ENCODE results near the gene LAMTOR4. TPM values are rescaled to one million over a fixed set of nuclear protein-coding genes. Genes with fewer than 3 reads are reported as not detected.
"Not testable (repeated sequence)": the region's sequence is repeated elsewhere in the genome, so short reads cannot be mapped to it uniquely, and the experiment has no call there.

LAMTOR4 gene
- total RNA-seq, 1 experiment from 2014 or later = 224 TPM

DNA sequence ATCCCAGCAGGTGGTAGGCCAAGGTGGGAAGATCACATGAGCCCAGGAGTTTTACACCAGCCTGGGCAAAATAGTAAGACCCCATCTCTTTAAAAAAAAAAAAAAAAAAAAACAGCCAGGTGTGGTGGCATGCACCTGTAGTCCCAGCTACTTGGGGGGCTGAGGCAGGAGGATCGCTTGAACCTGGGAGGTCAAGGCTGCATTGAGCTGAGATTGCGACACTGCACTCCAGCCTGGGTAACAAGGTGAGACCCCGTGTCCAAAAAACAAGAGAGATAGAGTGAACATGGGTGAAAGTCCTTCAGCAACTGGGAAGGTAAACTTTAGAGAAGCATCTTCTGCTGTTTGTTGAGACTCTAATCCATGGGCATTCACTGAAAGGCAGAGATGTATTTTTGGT, 6.3 kb upstream of the LAMTOR4 start:
- BruUV-seq (replicated peaks) = no TSS peak
- H3K4me3 ChIP-seq (ENCODE audit: low read depth in 2 of 2, low read length in 2 of 2) = no peak overlapping the region
- H3K9me3 ChIP-seq (ENCODE audit: control insufficient read depth, insufficient read depth, low read depth, low read length) = no peaks in the 10 kb centered on the region
- no peak for ATAC-seq
- H3K36me3 ChIP-seq (ENCODE audit: control insufficient read depth, insufficient read depth, low read length) = no peaks in the 10 kb centered on the region
- no peaks in the 10 kb centered on the region for H3K27me3 ChIP-seq (ENCODE audit: control insufficient read depth, insufficient read depth, low read length)
- ChIA-PET CTCF (no interaction called here), POLR2A (no interaction called here)
- H3K4me1 ChIP-seq (ENCODE audit: control insufficient read depth, insufficient read depth, low read length) = no peaks in the 10 kb centered on the region
- no peak for DNase-seq (ENCODE audit: low read depth, low spot score)
- no peak overlapping the region for H3K27ac ChIP-seq (ENCODE audit: low read length)
- in situ Hi-C loops (cut with HindIII; ENCODE audit: low pct_unique_long_range_greater_than_20kb, low sequenced_read_pairs) = no loop called here
- intact Hi-C loops (cut with micrococcal nuclease; ENCODE audit: unreplicated experiment) = no loop called here
- TF ChIP-seq, protein P1, sequence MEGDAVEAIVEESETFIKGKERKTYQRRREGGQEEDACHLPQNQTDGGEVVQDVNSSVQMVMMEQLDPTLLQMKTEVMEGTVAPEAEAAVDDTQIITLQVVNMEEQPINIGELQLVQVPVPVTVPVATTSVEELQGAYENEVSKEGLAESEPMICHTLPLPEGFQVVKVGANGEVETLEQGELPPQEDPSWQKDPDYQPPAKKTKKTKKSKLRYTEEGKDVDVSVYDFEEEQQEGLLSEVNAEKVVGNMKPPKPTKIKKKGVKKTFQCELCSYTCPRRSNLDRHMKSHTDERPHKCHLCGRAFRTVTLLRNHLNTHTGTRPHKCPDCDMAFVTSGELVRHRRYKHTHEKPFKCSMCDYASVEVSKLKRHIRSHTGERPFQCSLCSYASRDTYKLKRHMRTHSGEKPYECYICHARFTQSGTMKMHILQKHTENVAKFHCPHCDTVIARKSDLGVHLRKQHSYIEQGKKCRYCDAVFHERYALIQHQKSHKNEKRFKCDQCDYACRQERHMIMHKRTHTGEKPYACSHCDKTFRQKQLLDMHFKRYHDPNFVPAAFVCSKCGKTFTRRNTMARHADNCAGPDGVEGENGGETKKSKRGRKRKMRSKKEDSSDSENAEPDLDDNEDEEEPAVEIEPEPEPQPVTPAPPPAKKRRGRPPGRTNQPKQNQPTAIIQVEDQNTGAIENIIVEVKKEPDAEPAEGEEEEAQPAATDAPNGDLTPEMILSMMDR (IDR thresholded peaks at IDR 0.05) = no peak
- TF ChIP-seq, protein P2, sequence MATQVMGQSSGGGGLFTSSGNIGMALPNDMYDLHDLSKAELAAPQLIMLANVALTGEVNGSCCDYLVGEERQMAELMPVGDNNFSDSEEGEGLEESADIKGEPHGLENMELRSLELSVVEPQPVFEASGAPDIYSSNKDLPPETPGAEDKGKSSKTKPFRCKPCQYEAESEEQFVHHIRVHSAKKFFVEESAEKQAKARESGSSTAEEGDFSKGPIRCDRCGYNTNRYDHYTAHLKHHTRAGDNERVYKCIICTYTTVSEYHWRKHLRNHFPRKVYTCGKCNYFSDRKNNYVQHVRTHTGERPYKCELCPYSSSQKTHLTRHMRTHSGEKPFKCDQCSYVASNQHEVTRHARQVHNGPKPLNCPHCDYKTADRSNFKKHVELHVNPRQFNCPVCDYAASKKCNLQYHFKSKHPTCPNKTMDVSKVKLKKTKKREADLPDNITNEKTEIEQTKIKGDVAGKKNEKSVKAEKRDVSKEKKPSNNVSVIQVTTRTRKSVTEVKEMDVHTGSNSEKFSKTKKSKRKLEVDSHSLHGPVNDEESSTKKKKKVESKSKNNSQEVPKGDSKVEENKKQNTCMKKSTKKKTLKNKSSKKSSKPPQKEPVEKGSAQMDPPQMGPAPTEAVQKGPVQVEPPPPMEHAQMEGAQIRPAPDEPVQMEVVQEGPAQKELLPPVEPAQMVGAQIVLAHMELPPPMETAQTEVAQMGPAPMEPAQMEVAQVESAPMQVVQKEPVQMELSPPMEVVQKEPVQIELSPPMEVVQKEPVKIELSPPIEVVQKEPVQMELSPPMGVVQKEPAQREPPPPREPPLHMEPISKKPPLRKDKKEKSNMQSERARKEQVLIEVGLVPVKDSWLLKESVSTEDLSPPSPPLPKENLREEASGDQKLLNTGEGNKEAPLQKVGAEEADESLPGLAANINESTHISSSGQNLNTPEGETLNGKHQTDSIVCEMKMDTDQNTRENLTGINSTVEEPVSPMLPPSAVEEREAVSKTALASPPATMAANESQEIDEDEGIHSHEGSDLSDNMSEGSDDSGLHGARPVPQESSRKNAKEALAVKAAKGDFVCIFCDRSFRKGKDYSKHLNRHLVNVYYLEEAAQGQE (IDR thresholded peaks at IDR 0.05; ENCODE audit: insufficient read depth in 1 of 2, low read depth in 2 of 2, low read length in 1 of 2) = no peak
- no peak for TF ChIP-seq SIN3A (IDR thresholded peaks at IDR 0.05; ENCODE audit: borderline replicate concordance, insufficient read depth, low read depth, low read length)
- TF ChIP-seq TCF7L2 (IDR thresholded peaks at IDR 0.05; ENCODE audit: low read depth, low read length) = no peak
- no peak for TF ChIP-seq POLR2AphosphoS5 (IDR thresholded peaks at IDR 0.05; ENCODE audit: low read depth, low read length)

DNA sequence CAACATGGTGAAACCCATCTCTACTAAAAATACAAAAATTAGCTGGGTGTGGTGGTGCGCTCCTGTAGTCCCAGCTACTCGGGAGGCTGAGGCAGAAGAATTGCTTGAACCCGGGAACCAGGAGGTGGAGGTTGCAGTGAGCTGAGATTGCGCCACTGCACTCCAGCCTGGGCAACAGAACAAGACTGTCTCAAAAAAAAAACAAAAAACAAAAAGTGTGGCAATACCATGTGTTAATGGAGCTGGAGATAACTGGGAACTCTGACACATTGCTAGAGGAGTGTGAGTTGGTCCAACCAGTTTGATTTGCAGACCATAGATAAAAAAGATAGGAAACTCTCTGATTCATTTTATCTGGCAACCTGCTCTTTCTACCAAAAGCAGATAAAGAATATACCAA, 2.4 kb upstream of the LAMTOR4 start:
- H3K4me3 ChIP-seq (ENCODE audit: low read depth in 2 of 2, low read length in 2 of 2); H3K4me1 ChIP-seq (ENCODE audit: control insufficient read depth, insufficient read depth, low read length); H3K27ac ChIP-seq (ENCODE audit: low read length); H3K27me3 ChIP-seq (ENCODE audit: control insufficient read depth, insufficient read depth, low read length); H3K9me3 ChIP-seq (ENCODE audit: control insufficient read depth, insufficient read depth, low read depth, low read length); intact Hi-C loops (cut with micrococcal nuclease; ENCODE audit: unreplicated experiment); DNase-seq (ENCODE audit: low read depth, low spot score); BruUV-seq (replicated peaks); H3K36me3 ChIP-seq (ENCODE audit: control insufficient read depth, insufficient read depth, low read length); ATAC-seq; in situ Hi-C loops (cut with HindIII; ENCODE audit: low pct_unique_long_range_greater_than_20kb, low sequenced_read_pairs): not testable (repeated sequence)
- POLR2A ChIA-PET = interaction anchor here (0.6 kb wide), 1 partner anchor 239 kb away, joined by 3 read pairs; no protein-coding TSS in a partner anchor
- CTCF ChIA-PET = interaction anchor here (0.6 to 0.7 kb wide), 3 partner anchors 41 to 186 kb away, joined by 4 to 5 read pairs (median 4); no protein-coding TSS in a partner anchor

DNA sequence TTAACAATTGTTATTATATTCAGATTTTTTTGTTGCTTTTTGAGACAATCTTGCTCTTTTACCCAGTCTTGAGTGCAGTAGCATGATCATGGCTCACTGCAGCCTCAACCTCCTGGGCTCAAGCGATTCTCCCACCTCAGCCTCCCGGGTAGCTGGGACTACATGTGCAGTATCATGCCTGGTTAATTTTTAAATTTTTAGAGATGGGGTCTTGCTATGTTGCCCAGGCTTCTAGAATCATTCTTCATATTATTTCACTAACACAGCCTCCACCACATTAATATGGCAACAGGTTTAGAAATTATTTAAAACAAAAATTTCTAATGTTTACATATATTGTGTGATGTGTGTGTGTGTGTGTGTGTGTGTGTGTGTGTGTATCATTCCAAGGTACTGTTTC, 1.4 kb upstream of the LAMTOR4 start:
- Histone ChIP-seq H3K9me3 (ENCODE audit: control insufficient read depth, insufficient read depth, low read depth, low read length) (no peaks in the 10 kb centered on the region), H3K36me3 (ENCODE audit: control insufficient read depth, insufficient read depth, low read length) (no peaks in the 10 kb centered on the region), H3K4me1 (ENCODE audit: control insufficient read depth, insufficient read depth, low read length) (peaks cover 5% of the 10 kb centered on the region; the same call in 1 of the 2 replicates), H3K4me3 (ENCODE audit: low read depth in 2 of 2, low read length in 2 of 2) (no peak overlapping the region), H3K27me3 (ENCODE audit: control insufficient read depth, insufficient read depth, low read length) (no peaks in the 10 kb centered on the region), H3K27ac (ENCODE audit: low read length) (no peak overlapping the region)
- TF ChIP-seq TCF7L2 (IDR thresholded peaks at IDR 0.05; ENCODE audit: low read depth, low read length) = no peak
- TF ChIP-seq SIN3A (IDR thresholded peaks at IDR 0.05; ENCODE audit: borderline replicate concordance, insufficient read depth, low read depth, low read length) = no peak
- TF ChIP-seq POLR2AphosphoS5 (IDR thresholded peaks at IDR 0.05; ENCODE audit: low read depth, low read length) = no peak
- TF ChIP-seq, protein P2 (IDR thresholded peaks at IDR 0.05; ENCODE audit: insufficient read depth in 1 of 2, low read depth in 2 of 2, low read length in 1 of 2) = no peak
- TF ChIP-seq, protein P1 (IDR thresholded peaks at IDR 0.05) = no peak
- in situ Hi-C loops (cut with HindIII; ENCODE audit: low pct_unique_long_range_greater_than_20kb, low sequenced_read_pairs) (no loop called here), intact Hi-C loops (cut with micrococcal nuclease; ENCODE audit: unreplicated experiment) (no loop called here)
- CTCF ChIA-PET = no interaction called here
- ATAC-seq (no peak), DNase-seq (ENCODE audit: low read depth, low spot score) (no peak)
- BruUV-seq (replicated peaks) = no TSS peak
- POLR2A ChIA-PET = no interaction called here
